Femur (tissue), 1 donor: ENCODE results near the gene PYGL.
A peak's percentile ranks its signal among the peaks of the same experiment; 100 is the strongest.
"Not testable (repeated sequence)": the region's sequence is repeated elsewhere in the genome, so short reads cannot be mapped to it uniquely, and the experiment has no call there.

Experiments used
- DNase-seq: peaks from one replicate; pipeline ENCODE4 v3.0.0-alpha.2; 2017

The PYGL gene

GRCh38 chr14:50924843-50925242 lies 19.4 kb downstream of the PYGL start:
- DNase-seq: no peak

- DNase-seq: no peak
These were observed 20.0 kb downstream of the PYGL start for GRCh38 chr14:50924236-50924635.

GRCh38 chr14:50922803-50923202 lies 21.5 kb downstream of the PYGL start:
- DNase-seq: no peak

- peak; percentile 27 for DNase-seq
These were observed 23.6 kb downstream of the PYGL start for GRCh38 chr14:50920482-50921230.

GRCh38 chr14:50919524-50919923 lies 24.8 kb downstream of the PYGL start:
- not testable (repeated sequence) for DNase-seq

GRCh38 chr14:50917449-50917848 lies 26.8 kb downstream of the PYGL start:
- no peak for DNase-seq

- no peak for DNase-seq
These were observed 33.5 kb downstream of the PYGL start for GRCh38 chr14:50910495-50911420.

- no peak for DNase-seq
These were observed 37.8 kb downstream of the PYGL start for GRCh38 chr14:50906326-50907065.

- DNase-seq: no peak
These were observed 39.6 kb downstream of the PYGL start for GRCh38 chr14:50904719-50905118.

- DNase-seq: no peak
These were observed 42.9 kb downstream of the PYGL start for GRCh38 chr14:50901361-50901760.

GRCh38 chr14:50897658-50898175 lies 46.6 kb downstream of the PYGL start:
- DNase-seq: no peak

GRCh38 chr14:50897005-50897404 lies 47.3 kb downstream of the PYGL start:
- not testable (repeated sequence) for DNase-seq

- DNase-seq: not testable (repeated sequence)
These were observed 47.9 kb downstream of the PYGL start for GRCh38 chr14:50896421-50896820.

- DNase-seq: no peak
These were observed 52.0 kb downstream of the PYGL start for GRCh38 chr14:50892255-50892654.

- DNase-seq: no peak
These were observed 56.8 kb downstream of the PYGL start for GRCh38 chr14:50887476-50887875.

- DNase-seq: no peak
These were observed 60.5 kb downstream of the PYGL start for GRCh38 chr14:50883827-50884197.

- no peak for DNase-seq
These were observed 61.1 kb downstream of the PYGL start for GRCh38 chr14:50882932-50883826.

- peak; percentile 29 for DNase-seq
These were observed 68.8 kb downstream of the PYGL start for GRCh38 chr14:50875359-50876070.

GRCh38 chr14:50874757-50875156 lies 69.5 kb downstream of the PYGL start:
- no peak for DNase-seq

- peak; percentile 24 for DNase-seq
These were observed 72.2 kb downstream of the PYGL start, which contains the start of gene ABHD12B for GRCh38 chr14:50871914-50872732. ABHD12B (plus strand) TSS chr14:50872053; CDS start chr14:50872175, 122 bp downstream.
